Measurements from ENCODE around the gene CFAP45.

CFAP45 gene

GRCh38 chr1:159839116-159839849, 60.7 kb downstream of the CFAP45 start:
- H3K4me3 ChIP-seq (ENCODE audit: low read length), result no peak overlapping the region
- no peak for TF ChIP-seq CTCF (conservative IDR thresholded peaks at IDR 0.05; ENCODE audit: low read depth, low read length)
- no peak for DNase-seq (ENCODE audit: low read depth)

GRCh38 chr1:159838715-159839114, 61.2 kb downstream of the CFAP45 start:
- no peak overlapping the region for H3K4me3 ChIP-seq (ENCODE audit: low read length)
- DNase-seq (ENCODE audit: low read depth), result no peak
- no peak for TF ChIP-seq CTCF (conservative IDR thresholded peaks at IDR 0.05; ENCODE audit: low read depth, low read length)

GRCh38 chr1:159835862-159836525, 64.0 kb downstream of the CFAP45 start:
- TF ChIP-seq CTCF (conservative IDR thresholded peaks at IDR 0.05; ENCODE audit: low read depth, low read length), result no peak
- H3K4me3 ChIP-seq (ENCODE audit: low read length), result no peak overlapping the region
- DNase-seq (ENCODE audit: low read depth), result no peak

GRCh38 chr1:159835356-159835755, 64.6 kb downstream of the CFAP45 start:
- H3K4me3 ChIP-seq (ENCODE audit: low read length), result no peak overlapping the region
- no peak for DNase-seq (ENCODE audit: low read depth)

GRCh38 chr1:159832309-159832708, 67.7 kb downstream of the CFAP45 start:
- no peak for DNase-seq (ENCODE audit: low read depth)
- no peak overlapping the region for H3K4me3 ChIP-seq (ENCODE audit: low read length)
- no peak for TF ChIP-seq CTCF (conservative IDR thresholded peaks at IDR 0.05; ENCODE audit: low read depth, low read length)

More at GRCh38 chr1:159835356-159835755, 64.6 kb downstream of the CFAP45 start:
- TF ChIP-seq CTCF (conservative IDR thresholded peaks at IDR 0.05; ENCODE audit: low read depth, low read length), result no peak

DNA sequence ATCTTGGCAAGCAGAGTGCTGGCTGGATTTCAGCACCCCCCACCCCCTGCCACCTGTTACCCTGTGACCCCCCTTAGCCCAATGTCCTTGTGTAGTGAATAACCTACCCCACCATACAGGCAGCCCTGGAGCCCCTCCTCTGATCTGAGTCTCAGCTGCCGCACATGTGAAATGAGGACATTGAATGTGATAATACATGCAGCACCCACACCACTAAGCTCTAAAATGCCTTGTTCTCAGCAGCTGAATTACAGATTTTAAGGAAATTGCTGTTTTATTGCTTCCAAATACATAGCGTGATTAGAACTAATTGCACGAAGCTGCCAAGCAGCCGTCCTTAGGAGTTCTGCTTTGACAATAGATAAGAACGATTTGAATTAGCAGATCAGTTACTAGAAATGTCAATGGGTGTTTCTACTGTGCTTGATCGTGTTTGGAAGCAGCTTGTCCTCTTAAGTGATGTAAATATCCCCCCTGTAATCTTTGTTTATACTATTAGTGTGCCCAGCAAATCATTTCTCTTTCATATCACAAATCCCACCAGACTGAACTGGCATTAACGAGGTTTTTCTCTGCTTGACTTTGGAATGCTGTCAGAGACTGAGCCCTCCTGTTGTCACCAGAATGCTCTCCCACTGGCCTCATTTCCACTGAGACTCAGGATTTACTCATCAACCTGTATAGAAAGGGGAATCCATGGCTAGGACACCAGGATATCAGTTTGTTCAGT, 68.4 kb downstream of the CFAP45 start:
- no peak overlapping the region for H3K4me3 ChIP-seq (ENCODE audit: low read length)
- no peak for TF ChIP-seq CTCF (conservative IDR thresholded peaks at IDR 0.05; ENCODE audit: low read depth, low read length)
- no peak for DNase-seq (ENCODE audit: low read depth)
